Measurements from ENCODE around the gene PSMD13. TPM values are rescaled to one million over a fixed set of nuclear protein-coding genes. Genes with fewer than 3 reads are reported as not detected.

Gene PSMD13
- total RNA-seq, 1 experiment from 2014 or later: 350 TPM

DNA sequence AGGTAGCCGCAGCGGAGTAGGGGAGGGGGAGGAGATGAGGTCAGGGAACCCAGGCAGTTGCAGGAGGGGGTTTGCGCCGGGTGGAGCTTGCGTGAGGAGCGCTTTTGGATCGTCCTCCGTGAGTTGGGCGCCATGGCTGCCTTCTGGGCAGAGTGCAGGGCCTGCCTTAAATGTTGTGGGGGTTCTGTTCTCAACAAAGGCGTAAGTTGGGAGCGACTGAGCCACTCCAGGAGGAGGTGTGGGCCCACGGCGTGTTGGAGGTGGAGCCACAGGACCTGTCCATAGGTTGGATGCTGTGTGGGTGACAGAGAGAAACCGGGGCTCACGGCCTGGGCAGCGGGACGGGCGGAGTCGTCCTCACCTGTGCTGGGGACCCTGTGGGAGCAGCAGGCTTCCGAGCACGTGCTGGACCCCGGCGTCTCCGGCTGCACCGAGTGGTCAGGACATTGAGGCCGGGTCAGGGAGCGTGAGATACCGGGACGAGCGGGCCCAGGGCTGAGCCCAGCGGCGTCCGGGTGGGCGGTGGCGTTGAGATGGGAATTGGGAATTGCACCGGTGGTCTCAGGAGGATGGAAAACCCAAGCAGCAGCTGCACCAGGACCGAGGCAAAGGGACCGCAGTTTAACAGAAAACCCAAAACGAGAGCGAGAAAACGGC, 51.2 kb downstream of the PSMD13 start:
- peak; percentile 8 for DNase-seq (ENCODE audit: low read depth)

DNA sequence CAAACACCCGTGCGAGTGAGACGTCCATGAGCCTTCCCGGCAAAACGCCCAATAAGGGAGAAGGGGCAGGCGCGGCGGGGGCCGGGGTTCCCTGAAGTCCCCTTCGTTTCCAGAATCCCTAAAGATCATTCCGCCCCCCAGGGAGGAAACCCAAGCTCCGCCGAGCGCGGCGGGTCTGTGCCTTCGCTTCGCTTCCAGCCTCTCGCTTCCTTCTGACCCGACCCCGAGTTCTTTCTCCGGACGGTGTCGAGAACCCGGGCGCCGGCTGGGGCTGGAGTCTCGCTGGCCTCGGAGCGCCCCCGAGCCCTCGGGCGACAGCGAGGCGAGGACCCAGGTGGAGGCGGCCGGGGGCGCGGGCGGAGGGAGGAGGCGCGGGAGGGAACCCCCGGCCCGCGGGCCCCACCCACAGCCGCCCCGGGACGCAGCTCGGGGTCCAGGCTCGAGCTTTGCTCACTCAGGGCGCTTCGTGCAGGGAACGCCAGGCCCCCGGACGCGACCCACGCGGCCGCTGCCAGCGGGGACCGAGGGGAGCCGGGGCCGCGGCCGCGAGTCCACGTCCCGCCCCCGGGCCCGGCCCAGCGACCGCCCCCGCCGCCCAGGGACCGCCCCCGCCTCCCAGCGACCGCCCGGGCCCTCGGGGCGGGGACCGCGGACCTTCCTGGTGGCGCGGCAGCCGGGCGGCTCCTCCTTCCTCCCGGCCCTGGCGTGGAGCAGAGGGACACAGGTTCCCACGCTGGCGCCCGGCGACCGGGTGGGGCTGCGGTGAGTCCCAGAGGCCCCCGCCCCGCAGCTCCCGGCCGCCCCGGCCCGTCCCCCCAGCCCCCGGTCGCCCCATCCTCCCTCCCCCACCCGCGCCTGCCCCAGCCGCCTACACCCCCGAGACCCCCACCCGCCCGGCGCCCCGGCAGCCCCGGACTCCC, 52.0 kb downstream of the PSMD13 start, which contains the start of gene PGGHG:
TSS of gene PGGHG (plus strand) at position 649 of the 920 bp plus-strand sequence. CDS start 691 bp downstream, outside the sequence.
- DNase-seq (ENCODE audit: low read depth): peak; percentile 53

DNA sequence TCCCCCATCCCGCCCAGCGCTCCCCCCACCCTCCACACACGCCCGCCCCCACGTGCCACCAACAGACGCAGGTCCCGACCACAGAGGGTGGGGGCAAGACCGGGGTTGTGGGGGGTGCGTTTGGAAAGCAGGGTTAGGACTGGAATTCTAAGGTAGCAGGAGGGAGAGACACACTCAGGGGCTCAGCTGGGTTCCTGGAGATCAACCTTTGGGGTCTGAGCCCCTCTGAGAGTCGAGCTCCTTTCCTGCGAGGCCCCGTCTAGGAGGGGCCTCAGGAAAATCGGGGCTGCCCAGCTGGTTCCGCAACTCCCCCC, 52.6 kb downstream of the PSMD13 start:
- no peak for DNase-seq (ENCODE audit: low read depth)

DNA sequence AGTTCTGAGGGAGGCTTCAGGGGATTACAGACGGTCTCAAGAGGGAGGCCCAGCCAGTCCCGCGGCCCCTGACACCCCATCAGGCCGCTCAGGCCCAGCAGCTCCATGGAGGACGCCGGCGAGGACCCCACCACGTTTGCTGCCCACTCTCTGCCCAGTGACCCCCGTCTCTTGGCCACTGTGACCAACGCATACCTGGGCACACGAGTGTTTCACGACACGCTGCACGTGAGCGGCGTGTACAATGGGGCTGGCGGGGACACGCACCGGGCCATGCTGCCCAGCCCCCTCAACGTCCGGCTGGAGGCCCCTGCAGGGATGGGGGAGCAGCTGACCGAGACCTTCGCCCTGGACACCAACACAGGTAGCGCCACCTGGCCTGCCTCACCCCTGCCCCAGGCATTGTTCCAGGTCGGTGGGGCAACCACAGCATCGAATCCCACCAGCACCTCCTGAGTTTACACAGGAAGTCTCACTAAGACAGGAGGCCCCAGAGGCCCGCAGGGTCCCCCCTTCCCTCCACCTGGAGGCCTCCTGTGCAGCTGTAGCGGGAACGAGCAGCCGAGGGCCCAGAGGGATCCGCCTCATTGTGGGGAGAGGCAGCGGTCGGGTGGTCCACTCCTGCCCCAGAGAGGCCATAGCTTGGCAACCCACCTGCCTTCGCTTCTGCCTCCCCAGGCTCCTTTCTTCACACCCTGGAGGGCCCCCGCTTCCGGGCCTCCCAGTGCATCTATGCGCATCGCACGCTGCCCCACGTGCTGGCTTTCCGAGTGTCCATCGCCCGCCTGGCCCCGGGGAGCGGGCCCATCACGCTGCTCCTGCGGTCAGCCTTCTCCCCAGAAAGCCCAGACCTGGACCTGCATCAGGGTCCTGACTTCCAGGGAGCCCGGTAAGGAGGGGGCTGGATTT, 53.2 kb downstream of the PSMD13 start:
- DNase-seq (ENCODE audit: low read depth): no peak

DNA sequence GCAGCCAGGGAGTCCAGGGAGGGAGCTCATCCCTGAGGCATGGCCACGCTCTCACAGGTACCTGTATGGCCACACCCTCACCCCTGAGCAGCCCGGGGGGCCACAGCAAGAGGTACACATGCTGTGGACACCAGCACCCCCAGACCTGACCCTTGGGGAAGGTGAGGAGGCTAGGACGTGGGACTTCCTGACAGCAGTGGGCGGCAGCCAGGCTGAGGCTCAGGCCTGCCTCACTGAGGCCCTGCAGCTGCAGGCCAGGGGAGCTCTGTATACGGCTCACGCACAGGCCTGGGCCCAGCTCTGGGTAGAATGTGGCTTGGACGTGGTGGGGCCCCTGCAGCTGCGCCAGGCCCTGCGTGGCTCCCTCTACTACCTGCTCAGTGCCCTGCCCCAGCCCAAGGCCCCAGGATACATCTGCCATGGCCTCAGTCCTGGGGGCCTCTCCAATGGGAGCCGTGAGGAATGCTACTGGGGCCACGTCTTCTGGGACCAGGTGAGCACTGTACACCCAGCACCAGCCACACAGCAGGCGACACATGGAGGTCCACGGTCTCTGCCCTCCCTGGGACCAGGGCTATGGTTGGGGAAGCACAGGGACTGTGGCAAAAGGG, 54.0 kb downstream of the PSMD13 start:
- DNase-seq (ENCODE audit: low read depth): no peak

DNA sequence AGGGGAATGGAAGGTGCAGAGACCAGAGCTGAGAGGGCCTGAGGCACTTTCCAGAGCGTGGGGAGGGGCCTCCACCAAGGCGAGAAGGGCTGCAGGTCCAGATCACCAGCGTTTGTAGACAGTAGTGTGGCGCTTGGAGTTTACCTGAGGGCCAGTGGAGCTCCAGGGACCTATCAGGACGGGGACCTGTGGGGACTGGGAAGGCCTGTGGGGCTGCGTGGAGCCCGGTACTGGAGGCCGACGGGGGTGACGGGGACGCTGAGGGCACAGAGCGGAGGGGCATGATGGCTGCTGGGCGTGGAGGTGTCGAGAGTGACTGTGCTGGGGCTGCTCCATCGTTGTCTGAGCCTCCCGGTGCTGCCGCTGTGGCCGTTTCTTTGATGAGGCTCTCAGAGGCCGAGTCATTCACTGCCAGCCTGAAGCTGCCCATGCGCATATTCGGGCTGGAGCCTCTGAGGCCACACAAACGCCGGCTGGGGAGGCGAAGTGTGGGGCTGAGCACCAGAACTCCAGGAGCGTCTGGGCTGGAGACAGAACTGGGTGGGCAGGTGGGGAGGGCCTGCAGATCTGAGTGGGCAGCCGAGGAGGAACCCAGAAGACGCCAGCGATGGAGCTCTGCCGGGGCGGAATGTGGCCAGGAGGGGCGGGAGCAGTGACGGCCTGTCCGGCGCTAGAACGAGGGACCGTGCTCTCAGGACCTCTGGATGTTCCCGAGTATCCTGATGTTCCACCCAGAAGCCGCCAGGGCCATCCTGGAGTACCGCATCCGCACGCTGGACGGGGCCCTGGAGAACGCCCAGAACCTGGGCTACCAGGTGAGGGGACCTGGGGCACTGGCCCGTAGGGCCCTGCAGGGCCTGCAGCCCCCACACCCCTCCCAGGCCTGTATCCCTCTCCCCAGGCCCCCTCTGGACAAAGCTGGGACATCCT, 54.8 kb downstream of the PSMD13 start:
- no peak for DNase-seq (ENCODE audit: low read depth)

DNA sequence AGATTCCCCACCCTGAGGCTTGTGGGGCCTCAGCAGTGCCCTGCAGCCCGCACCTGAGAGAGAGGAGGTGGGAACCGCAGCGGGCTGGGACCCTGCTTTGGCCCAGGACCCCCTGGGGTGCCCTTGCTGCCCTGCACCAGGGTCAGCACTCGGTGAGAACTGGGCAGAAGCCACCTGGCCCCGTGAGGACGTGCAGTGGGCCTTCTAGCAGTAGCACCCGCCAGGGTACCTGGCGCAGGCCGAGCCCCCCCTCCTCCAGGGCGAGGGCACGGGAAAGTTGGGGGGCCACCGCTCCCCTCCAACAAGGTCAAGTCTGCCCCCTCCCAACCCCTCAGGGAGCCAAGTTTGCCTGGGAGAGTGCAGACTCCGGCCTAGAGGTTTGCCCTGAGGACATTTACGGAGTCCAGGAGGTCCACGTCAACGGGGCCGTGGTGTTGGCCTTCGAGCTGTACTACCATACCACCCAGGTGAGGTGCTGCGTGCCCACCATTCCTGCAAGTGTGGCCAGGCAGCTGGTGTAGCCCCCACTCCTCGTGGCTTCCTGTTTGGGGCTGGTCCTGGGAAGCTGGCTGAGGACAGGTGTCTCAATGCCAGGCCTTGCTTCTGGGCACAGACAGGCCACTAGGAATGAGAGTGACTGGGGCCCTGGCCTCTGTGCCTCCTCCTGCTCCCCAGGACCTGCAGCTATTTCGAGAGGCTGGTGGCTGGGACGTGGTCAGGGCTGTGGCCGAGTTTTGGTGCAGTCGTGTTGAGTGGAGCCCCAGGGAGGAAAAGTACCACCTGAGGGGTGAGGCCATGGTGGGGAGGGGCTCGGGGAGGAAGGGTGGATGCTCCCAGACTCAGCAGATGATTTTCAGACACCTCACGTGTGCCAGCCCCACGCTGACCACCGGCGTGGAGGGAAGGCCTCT, 55.7 kb downstream of the PSMD13 start:
- no peak for DNase-seq (ENCODE audit: low read depth)

DNA sequence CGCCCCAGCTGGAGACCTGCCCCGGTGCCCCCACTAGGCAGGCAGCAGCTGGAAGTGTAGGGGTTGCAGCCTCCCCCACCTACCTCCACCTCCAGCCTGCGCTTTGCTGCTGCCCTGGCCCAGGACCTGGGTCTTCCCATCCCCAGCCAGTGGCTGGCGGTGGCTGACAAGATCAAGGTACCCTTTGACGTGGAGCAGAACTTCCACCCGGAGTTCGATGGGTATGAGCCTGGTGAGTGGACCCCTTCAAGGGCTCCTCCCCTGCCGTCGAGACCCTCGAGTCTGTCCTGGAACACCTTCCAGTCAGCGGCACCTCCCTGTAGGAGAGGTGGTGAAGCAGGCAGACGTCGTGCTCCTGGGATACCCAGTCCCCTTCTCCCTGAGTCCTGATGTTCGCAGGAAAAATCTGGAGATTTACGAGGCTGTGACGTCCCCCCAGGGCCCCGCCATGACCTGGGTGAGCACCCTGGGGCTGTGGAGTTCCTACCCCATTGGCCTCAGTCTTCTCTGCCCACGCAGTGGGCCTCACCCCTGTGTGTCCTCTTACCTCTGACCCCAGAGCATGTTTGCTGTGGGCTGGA, 56.6 kb downstream of the PSMD13 start:
- no peak for DNase-seq (ENCODE audit: low read depth)

DNA sequence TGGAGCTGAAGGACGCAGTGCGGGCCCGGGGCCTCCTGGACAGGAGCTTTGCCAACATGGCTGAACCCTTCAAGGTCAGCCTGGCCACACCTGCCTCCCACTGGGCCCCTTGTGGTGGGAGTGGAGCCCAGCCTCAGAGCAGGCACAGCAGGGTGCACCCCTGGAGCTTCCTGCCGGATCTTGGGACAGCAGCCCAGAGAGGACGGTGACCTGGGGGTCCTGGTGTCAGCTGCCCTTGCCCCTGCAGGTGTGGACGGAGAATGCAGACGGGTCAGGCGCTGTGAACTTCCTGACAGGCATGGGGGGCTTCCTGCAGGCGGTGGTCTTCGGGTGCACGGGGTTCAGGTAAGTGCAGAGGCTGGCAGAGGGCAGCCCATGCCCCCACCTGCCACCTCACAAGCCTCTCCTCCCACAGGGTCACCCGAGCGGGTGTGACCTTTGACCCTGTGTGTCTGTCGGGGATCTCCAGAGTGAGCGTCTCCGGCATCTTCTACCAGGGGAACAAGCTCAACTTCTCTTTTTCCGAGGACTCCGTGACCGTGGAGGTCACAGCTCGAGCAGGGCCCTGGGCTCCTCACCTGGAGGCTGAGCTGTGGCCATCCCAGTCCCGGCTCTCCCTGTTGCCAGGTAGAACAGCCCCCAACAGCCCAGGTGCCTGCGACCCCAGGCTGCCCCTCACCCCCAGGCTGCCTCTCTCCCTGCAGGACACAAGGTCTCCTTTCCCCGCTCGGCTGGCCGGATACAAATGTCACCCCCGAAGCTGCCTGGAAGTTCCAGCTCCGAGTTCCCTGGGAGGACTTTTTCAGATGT, 57.3 kb downstream of the PSMD13 start:
- no peak for DNase-seq (ENCODE audit: low read depth)

DNA sequence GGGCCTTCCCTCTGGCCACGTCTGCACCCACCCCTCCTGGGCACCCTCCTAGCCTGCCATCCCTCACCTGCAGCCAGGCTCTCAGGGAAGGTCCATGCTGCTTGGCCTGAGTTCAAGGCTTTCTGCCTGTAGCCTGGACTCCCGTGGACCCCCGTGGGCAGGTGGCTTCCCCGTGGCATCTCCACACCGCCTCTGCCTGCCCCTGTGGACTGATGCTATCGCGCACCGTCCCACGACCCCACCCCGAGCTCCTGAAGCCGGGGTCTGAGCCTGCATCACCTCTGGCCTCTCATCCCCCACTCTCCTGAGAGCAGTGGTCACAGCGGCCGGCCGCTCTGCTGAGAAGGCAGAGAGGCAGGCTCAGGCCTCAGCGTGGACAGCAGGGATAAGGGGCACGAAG, 58.0 kb downstream of the PSMD13 start:
- no peak for DNase-seq (ENCODE audit: low read depth)

DNA sequence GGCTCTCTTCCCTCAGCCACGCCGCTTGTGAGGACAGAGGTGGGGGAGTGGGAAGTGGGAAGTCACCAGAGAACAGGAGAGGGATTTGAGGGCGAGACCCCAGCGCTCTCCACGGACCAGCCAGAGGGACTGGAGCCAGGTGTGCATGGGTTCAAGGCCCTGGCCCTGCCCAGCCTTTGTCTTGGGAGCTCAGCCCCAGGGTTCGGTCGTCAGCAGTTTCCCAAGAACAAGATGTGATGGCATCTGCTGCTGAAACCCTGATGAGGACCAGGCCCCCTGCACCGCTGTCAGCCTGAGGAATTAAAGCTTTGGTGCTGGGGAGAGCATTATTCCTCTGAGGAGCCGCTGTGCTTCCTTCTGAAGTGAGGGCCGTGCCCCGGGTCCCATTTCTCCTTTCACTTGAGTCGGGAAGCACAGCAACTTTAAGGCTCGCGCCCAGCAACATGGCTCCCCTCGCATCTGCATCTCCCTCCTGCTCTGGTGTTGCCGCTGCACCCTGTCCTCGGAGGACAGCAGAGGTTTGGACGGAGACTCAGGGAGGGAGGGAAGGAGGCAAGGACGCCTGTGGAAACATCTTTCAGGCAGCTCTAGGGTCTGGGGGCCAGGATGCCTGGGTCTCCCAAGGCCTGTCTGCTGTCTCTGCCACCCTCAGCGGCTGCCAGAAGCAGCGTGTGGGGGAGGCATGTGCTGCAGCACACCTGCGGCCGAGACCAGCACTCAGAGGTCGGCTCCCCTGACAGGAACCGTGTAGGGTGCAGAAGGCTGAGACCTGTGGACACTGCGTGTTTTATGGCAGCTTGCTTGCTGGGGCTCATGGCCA, 58.8 kb downstream of the PSMD13 start:
- DNase-seq (ENCODE audit: low read depth): no peak

DNA sequence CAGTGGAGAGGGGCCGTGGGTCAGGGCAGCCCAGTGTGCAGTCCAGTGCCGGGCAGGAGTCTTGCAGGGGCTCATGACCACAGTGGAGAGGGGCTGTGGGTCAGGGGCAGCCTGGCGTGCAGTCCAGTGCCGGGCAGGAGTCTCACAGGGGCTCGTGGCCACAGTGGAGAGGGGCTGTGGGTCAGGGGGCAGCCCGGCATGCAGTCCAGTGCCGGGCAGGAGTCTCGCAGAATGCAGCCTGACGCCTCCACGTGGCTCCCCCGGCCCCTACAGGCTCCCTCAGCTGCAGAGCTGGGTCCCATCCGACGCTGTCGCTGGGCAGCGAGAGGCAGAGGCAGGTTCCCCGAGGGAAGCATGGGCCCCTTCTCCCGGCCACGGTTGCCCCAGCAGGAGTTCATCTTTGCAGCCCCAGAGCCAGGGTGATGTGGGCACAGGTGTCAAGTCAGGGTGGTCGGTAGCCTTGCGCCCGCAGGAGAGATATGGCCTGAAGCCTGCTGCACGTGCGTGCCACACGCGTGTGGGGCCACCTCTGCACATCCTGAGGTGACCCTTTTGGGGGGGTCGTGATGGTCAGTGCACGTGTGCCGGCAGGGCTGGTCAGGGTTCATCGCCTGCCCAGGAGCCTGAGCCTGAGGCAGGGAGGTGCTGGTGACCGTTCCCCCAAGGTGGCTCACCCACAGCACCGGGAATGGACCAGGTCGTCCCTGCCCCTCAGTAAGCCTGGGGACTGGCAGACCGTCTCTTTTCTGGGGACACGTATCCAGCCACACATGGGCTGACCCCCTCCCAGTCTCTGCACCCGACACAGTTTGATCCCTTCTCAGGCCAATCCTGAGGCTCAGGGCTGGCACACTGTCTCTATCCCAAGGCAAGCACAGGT, 59.6 kb downstream of the PSMD13 start:
- DNase-seq (ENCODE audit: low read depth): no peak

DNA sequence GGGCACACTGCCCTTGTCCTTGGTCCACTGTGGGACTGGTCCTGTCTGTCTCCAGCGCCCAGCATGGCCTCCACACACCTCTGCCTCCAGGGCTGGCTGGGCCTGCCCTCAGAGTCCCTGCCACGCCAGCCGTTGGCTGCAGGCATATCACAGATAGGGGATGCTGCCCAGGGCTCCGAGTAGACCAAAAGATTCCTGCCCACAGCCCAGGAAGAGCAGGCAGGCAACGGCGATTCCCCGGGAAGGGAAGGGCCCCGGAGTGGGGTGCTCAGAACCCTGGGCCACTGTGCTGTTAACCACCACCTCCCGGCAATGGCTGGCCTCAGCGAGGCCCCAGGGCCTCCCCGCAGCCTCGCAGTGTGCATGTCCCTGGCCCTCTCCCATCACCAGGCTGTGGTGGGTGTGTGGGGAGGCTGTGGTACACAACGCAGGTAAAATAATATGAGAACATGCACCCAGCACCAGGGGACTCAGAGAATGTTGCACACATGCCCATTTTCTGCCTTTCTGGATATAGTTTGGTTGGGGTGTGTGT, 60.3 kb downstream of the PSMD13 start:
- DNase-seq (ENCODE audit: low read depth): no peak

DNA sequence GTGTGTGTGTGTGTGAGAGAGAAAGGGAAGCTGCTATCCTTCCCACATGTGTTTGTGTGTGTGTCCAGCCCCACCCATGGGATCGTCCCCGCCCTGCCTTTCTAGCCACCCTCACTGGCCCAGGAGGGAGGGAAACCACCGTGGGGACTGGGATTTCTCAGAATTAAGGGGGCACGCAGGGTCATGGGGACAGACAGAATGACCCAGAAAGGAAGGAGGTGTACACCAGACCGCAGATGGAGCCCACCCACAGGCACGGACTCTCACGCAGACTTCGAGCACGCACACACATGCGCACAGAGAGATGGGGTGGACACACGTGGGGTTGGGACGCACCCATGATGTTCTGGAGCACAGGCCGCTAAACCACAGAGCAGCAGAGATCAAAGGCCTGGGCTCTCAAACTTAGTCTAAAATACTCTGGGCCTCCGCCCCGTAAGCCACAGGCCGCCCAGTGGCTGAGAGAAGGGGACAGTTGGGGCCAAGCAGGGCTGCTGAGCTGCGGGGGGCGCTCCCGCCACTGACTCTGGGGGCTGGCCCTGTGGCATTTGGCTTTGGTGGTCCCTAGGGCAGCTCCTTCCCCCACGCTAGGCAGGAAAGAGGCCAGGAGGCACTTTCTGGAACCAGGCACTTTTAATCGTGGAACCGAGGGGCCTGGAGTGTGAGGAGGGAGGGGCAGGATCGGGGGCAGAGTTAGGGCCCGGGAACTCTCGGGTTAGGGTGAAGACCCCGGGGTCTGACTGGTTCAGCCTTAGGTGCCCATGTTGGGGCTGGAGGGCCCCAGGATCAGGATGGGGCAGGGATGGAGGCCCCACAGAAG, 61.0 kb downstream of the PSMD13 start:
- DNase-seq (ENCODE audit: low read depth): no peak

DNA sequence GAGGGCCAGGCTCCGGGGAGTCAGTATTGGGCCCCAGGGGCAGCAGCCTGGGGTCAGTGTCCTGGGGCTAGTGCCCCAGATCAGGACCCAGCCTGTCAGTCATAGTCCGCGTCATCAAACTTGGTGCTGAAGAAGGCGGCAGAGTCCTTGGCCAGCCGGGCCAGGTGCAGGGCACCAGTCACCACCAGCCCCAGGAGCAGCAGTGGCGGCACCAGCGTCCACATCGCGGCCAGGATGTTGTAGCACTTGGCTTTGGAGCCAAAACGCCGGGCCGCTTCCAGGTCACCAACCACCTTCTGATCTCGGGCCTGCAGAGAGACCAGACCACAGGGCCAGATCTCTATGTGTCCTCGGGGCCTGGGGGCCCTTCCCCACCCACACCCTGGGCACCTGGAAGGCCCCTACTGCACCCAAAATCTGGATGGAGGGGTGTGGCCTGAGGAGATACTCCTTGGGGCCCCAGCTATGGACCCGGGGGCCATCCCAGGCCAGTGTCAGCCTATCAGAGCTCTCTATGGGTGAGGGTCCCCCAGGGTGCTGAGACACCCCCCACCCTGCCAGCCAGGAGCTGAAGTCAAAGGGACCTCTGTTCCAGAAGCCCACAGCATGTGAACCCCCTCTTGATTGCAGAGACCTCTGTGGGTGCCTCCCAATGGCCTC, 61.8 kb downstream of the PSMD13 start:
- no peak for DNase-seq (ENCODE audit: low read depth)

Measured in Daoy (cell line).